ENCODE data around the gene VAV1. TPM values are rescaled to one million over a fixed set of nuclear protein-coding genes. Genes with fewer than 3 reads are reported as not detected.

VAV1 gene
- total and polyA plus RNA-seq, 2 donors (not counting 3 experiments of a cell fraction or from before 2014, with no cell fraction given) = not detected

DNA sequence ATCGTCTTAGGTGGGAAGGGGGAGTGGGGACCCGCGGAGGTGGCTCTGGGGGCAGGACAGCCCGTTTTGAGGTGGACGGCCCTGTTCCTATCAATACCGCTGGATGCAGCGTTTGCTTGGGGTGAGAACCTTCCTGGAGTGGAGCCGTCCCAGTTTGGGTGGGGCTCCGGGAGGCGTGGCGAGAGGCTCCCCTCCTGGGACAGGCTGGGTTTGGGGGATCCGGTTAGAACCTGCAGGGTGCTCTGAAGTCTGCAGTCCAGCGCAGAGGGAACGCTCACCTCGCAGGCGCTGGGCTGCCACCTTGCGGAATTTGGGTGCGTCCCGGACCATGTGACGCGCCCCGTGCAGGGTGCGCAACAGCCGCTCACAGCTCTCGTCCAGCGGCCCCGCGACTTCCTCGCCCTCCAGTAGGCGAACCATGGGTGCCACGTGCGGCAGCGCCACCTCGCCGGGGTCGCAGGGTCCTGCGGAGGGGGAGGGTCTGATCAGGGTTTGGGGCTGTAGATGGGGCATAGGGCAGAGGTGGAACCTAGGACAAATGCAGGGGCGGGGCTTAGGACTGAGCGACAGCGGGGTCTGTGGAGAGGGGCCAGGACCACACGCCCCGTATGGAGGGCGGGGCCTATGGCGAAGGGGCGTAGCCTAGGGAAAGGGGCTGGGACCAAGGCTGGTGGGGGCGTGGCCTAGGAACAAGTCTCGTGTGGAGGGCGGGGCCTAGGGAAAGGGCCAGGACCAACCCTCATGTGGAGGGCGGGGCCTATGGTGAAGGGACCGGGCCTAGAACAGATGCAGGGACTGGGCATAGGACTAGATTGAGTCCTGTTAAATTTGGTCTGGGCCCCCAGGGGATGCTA, 19.1 kb upstream of the VAV1 start:
- Histone ChIP-seq H3K36me3 (ENCODE audit: control insufficient read depth in 2 of 2, extremely low read depth in 1 of 2, insufficient read depth in 2 of 2, low read length in 2 of 2) (peaks cover 3 to 10% of the 10 kb centered on the region in 2 experiments), H3K27ac (ENCODE audit: insufficient read depth, low read depth, low read length) (no peak overlapping the region), H3K9me3 (replicated peaks; ENCODE audit: control insufficient read depth, insufficient read depth, low read length) (no peaks in the 10 kb centered on the region), H4K20me1 (replicated peaks; ENCODE audit: control insufficient read depth, extremely low read depth, insufficient read depth, low read length) (no peaks in the 10 kb centered on the region), H3K9ac (replicated peaks; ENCODE audit: extremely low read depth, insufficient read depth, low read length) (no peak overlapping the region), H3K9me1 (replicated peaks; ENCODE audit: control insufficient read depth, extremely low read depth, insufficient read depth, low read length) (no peaks in the 10 kb centered on the region), H3K4me3 (replicated peaks in 1 of 3; ENCODE audit: insufficient read depth in 1 of 3, low read depth in 1 of 3, low read length in 3 of 3) (peak overlapping the region; percentile 30 to 56 (median 31)), H2AFZ (ENCODE audit: low read depth, low read length) (peak overlapping the region; percentile 92), H3K4me1 (ENCODE audit: control insufficient read depth, extremely low read depth, insufficient read depth, low read length) (peaks cover 8% of the 10 kb centered on the region), H3K4me2 (ENCODE audit: insufficient read depth, low read length) (peak overlapping the region; percentile 92), H3K27me3 (ENCODE audit: control insufficient read depth in 2 of 2, insufficient read depth in 2 of 2, low read length in 2 of 2) (no peaks in the 10 kb centered on the region), H3K79me2 (ENCODE audit: control insufficient read depth, insufficient read depth, low read length) (no peaks in the 10 kb centered on the region)
- dilution Hi-C loops (cut with MboI; ENCODE audit: extremely low pct_ligation_motif_present, low sequenced_read_pairs) = no loop called here
- CTCF ChIA-PET = interaction anchor here (1.0 to 2.7 kb wide), 4 partner anchors 15 to 110 kb away, joined by 3 to 12 read pairs (median 5); no protein-coding TSS in a partner anchor
- POLR2A ChIA-PET = no interaction called here
- intact Hi-C loops (cut with micrococcal nuclease) = loop anchor here (1.0 kb wide), 5 partner anchors 8 to 237 kb away; no protein-coding TSS in a partner anchor
- BruUV-seq (replicated peaks) = no TSS peak
- DNase-seq (ENCODE audit: low read depth, low spot score) = peak; percentile 82
- TF ChIP-seq JUN (IDR thresholded peaks at IDR 0.05; ENCODE audit: borderline replicate concordance, insufficient read depth, insufficient read length, low read depth) (no peak), POLR2AphosphoS5 (IDR thresholded peaks at IDR 0.05; ENCODE audit: insufficient read depth, low read depth, low read length) (peak; percentile 24), MYC (IDR thresholded peaks at IDR 0.05; ENCODE audit: low read depth, low read length) (no peak), GATA2 (IDR thresholded peaks at IDR 0.05; ENCODE audit: insufficient read depth, insufficient read length, low read depth, low read length) (no peak), FOS (IDR thresholded peaks at IDR 0.05; ENCODE audit: borderline replicate concordance, insufficient read depth, low read length) (no peak), EZH2 (IDR thresholded peaks at IDR 0.05; ENCODE audit: borderline replicate concordance, low read depth, low read length, severe bottlenecking) (no peak), MAX (IDR thresholded peaks at IDR 0.05; ENCODE audit: insufficient read depth, insufficient read length) (peak; percentile 82), POLR2A (IDR thresholded peaks at IDR 0.05; ENCODE audit: low read depth, low read length) (no peak)
- TF ChIP-seq, protein P1, sequence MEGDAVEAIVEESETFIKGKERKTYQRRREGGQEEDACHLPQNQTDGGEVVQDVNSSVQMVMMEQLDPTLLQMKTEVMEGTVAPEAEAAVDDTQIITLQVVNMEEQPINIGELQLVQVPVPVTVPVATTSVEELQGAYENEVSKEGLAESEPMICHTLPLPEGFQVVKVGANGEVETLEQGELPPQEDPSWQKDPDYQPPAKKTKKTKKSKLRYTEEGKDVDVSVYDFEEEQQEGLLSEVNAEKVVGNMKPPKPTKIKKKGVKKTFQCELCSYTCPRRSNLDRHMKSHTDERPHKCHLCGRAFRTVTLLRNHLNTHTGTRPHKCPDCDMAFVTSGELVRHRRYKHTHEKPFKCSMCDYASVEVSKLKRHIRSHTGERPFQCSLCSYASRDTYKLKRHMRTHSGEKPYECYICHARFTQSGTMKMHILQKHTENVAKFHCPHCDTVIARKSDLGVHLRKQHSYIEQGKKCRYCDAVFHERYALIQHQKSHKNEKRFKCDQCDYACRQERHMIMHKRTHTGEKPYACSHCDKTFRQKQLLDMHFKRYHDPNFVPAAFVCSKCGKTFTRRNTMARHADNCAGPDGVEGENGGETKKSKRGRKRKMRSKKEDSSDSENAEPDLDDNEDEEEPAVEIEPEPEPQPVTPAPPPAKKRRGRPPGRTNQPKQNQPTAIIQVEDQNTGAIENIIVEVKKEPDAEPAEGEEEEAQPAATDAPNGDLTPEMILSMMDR (IDR thresholded peaks at IDR 0.05; ENCODE audit: extremely low read depth in 1 of 2, insufficient read depth in 1 of 2, low read depth in 1 of 2, low read length in 2 of 2) = peak; percentile 21 to 42
- peak; percentile 87 for FAIRE-seq
